Stimulated activated CD4-positive, alpha-beta T cell treated with anti-CD3 and anti-CD28 coated beads, Interleukin-4, amount 100 ng/mL, for 24 hours (primary cell): ENCODE measurements around the gene L3MBTL3.
"Not testable (repeated sequence)": the region's sequence is repeated elsewhere in the genome, so short reads cannot be mapped to it uniquely, and the experiment has no call there.

Experiments used
- DNase-seq: peaks from one replicate; pipeline ENCODE4 v3.0.0-alpha.2; 2020

Gene L3MBTL3

DNA sequence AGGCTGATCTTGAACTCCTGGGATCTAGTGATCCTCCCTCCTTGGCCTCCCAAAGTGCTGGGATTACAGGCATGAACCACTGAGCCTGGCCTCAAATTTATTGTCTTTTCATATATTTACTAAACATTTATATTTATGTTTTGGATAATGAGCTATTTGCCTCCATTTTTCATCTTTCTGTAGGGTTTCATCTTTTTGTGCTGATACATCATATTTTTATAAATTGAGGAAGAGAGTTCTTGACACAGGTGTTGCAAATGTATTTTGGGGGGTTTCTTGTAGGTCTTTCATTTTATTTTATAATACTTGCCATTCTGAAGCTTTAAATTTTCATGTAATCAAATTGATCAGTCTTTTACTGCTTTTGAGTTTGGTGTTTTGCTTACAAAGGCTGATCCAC, 72.4 kb downstream of the L3MBTL3 start:
- no peak for DNase-seq

- no peak for DNase-seq
These were observed 75.2 kb downstream of the L3MBTL3 start for GRCh38 chr6:130093546-130093945.

GRCh38 chr6:130098317-130098716, 79.9 kb downstream of the L3MBTL3 start:
- no peak for DNase-seq

DNA sequence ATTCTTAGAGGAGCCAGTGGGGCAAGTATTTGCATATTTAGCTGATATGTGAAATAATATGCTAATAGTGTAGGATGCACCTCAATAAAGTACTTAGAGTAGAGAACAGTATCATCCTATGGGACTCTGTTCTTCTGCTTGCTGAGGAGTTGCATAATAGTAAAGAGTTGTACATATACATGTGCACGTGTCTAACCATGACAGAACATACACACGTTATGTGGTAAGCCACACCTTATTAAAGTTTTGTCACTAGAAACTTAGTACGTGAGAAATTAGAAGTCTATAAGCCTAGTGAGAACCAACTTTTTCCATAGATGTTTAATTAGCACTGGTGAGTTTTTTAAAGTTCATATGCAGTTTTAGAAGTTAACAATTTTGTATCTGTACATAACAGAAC, 80.7 kb downstream of the L3MBTL3 start:
- no peak for DNase-seq

DNA sequence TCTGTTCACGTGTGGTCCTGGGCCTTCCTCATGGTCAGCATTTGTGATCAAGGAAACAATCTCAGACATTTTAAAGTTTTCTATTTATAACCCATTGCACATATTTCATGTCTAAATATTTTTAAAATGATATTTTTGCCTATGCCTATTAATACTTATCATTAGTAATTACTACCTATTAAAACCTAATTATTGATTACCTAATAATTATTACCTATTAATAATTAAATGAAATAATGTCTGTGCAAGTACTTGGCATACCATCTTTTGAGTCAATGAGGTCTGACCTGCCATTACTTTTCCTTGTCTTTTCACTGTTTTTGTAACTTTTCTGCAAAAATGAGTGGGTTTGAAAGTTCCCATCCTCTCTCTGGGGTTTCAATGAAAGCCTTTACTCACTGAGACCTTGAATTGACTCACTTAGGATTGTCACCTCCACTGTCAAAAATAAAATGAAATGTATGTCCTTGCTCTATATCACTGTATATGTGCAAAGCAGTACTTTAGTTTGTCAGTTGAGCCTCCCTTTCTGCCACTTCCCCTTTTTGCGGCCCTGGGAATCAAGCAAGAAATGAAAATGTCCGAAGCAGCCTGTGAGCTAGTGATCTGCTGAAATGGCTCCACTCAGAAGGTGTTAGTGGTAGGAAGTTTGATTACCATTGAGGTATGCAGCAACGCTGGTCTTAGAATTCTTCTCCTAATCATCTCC, 87.8 kb downstream of the L3MBTL3 start:
- no peak for DNase-seq

GRCh38 chr6:130107710-130108109, 89.3 kb downstream of the L3MBTL3 start:
- DNase-seq, result no peak

- no peak for DNase-seq
These were observed 92.7 kb downstream of the L3MBTL3 start for GRCh38 chr6:130111031-130111430.

DNA sequence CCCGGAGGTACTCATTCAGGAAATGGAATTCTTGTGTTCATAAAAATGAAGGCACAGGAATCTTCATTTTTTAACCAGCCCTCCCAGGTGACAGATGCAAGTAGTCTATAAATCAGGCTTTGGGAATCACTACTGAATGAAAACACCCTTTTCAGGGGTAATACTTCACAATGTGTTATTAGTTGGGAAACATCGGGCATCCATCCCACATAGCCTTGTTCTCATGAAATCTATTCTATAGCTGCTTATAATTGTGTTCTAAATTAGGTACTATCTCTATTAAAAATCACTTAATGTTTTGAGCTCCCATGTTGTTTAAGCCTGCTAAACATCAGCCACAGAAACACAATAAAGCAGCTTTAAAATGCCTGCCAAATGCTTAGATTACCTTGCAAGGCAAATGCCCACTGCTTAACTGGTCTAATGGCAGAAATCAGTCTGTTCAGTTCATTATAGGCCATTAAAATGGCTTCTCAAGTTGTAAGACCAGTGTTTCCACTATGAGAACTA, 94.9 kb downstream of the L3MBTL3 start:
- DNase-seq, result no peak

GRCh38 chr6:130115036-130115435, 96.7 kb downstream of the L3MBTL3 start:
- DNase-seq, result no peak

DNA sequence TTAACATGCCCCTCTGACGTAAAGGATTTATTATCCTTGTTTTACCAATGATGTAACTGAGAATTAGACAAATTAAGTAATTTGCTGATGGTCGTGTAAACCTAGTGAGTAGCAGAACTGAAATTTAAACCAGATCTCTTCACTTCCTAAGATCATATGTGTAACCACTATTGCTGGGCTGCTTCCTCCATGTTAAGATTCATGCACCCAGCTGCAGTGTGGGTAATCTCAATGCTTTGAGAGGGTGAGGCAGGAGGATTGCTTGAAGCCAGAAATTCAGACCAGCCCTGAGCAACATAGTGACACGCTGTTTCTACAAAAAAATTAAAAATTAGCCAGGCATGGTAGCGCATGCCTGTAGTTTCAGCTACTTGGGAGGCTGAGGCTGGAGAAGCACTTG, 97.9 kb downstream of the L3MBTL3 start:
- DNase-seq, result no peak

- DNase-seq, result not testable (repeated sequence)
These were observed 98.9 kb downstream of the L3MBTL3 start for GRCh38 chr6:130117187-130117701.

- no peak for DNase-seq
These were observed 99.9 kb downstream of the L3MBTL3 start for GRCh38 chr6:130118236-130118635.

GRCh38 chr6:130119211-130119610, 100.8 kb downstream of the L3MBTL3 start:
- DNase-seq, result no peak

DNA sequence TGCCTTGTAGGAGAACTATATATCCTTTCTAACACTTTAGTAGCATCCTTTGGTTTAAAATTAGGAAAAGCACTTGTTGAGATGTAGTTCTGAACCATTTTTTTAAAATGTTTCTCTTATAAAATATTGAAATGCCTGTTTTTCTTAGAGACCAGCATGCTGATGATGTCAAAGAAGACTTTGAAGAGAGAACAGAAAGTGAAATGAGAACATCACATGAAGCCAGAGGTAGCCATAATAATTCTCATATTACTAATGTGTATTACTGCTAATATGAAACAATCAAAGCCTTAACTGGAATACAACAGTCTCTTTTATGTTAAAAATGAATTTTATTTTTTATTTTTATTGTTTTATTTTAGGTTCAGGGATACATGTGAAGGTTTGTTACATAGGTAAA, 102.3 kb downstream of the L3MBTL3 start:
- no peak for DNase-seq

- DNase-seq, result no peak
These were observed 103.9 kb downstream of the L3MBTL3 start for GRCh38 chr6:130122243-130122642.

GRCh38 chr6:130127195-130127594, 108.8 kb downstream of the L3MBTL3 start:
- DNase-seq, result no peak

DNA sequence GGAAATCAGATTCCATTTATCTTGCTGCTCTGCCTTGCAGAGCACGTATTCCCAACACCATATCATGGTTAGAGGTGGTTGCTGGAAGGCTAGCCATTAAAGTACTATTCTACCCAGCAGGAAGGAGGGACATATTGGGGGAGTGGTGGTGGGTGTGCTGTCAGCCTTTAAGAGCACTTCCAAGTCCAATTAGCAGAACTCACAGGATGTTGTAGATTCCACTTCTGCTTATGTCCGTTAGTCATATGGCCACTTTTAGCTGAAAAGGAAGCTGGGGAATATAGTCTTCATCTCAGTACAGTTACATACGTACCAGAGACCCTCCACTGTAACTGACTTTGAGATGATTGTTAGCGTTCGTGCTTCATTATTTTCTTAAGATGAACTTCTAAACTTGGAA, 109.9 kb downstream of the L3MBTL3 start:
- DNase-seq, result no peak

GRCh38 chr6:130129762-130130246, 111.4 kb downstream of the L3MBTL3 start:
- DNase-seq, result no peak

DNA sequence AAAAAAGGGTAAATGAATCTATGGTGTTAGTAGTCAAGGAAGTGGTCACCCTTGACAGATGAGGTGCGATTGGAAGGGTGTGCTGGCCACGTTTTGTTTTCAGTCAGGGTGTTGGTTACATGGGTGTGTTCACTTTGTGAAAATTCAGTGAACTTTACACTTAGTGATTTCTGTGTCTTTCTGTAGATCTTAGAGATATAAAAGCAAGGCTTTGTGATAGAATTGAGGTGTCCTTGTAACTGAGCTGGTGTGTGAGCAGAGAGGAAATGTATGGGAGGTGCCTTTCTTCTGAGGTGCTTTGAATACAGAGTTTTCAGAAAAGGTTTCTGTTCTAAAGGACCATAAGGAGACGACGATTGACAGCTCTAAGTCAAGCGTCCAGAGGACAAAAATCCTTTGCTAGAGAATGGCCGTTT, 113.9 kb downstream of the L3MBTL3 start:
- DNase-seq, result peak; percentile 45

GRCh38 chr6:130134582-130134981, 116.2 kb downstream of the L3MBTL3 start:
- DNase-seq, result no peak

DNA sequence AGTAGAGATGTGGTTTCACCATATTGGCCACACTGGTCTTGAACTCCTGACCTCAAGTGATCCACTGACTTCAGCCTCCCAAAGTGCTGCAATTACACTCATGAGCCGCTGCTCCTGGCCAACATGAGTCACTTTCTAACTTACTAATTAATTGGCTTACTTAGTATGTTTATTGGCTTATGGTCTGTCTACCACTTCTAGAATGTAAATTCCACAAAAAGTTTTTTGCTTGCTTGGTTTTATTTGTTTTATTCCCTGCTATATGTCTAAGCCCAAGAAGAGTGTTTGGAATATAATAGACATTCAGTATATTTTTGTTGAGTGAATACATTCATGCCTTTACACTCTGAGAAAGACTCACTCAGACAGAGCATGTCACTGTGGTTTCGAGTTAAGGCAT, 118.4 kb downstream of the L3MBTL3 start:
- no peak for DNase-seq

DNA sequence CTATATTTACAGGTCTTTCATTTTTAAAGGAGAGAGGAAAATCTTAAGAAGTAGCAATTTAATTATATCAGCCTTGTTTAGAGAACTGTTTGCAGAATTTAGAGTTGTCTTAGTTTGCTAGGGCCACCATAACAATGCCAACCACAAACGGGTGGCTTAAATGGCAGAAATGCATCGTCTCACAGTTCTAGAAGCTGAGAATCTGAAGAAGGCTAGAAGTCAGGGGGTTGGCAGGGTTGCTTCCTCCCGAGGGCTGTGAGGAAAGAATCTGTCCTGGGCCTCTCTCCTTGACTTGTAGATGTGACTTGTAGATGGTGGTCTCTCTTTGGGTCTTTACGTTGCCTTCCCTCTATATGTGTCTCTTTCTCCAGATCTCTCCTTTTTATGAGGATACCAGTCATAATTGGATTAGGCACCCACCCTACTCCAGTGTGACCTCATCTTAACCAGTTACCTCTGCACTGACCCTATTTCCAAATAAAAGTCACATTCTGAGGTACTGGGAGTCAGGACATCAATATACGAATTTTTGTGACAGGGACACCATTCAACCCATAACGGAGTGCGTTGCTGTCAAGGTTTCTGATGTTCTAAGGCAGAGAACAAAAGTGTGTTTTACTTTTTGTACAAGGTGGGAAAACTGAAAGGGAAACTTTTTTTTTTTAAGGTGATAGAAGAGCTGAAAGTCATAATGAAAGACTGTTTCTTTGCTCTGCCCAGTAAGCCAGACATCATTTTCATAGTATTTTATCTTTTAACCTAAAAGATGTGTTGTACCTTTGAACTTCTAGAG, 119.9 kb downstream of the L3MBTL3 start:
- no peak for DNase-seq

- no peak for DNase-seq
These were observed 120.5 kb downstream of the L3MBTL3 start for GRCh38 chr6:130138909-130139242.

- no peak for DNase-seq
These were observed 121.7 kb downstream of the L3MBTL3 start for GRCh38 chr6:130140084-130140483.
